Jurkat, Clone E6-1 (cell line): ENCODE data around the gene TMEM30B.

Source experiments
- DNase-seq: peaks from one replicate; pipeline ENCODE4 v3.0.0-alpha.2; 2011; ENCODE audit warnings: low read depth, low spot score
- H3K4me3 ChIP-seq: 2 replicates; pipeline ENCODE4 v1.5.1; 2011; ENCODE audit warnings: mild to moderate bottlenecking, low read length, control low read depth, moderate library complexity

Gene TMEM30B

GRCh38 chr14:61270714-61271113 lies 10.4 kb downstream of the TMEM30B start:
- no peak for DNase-seq
- H3K4me3 ChIP-seq: no peak overlapping the region

DNA sequence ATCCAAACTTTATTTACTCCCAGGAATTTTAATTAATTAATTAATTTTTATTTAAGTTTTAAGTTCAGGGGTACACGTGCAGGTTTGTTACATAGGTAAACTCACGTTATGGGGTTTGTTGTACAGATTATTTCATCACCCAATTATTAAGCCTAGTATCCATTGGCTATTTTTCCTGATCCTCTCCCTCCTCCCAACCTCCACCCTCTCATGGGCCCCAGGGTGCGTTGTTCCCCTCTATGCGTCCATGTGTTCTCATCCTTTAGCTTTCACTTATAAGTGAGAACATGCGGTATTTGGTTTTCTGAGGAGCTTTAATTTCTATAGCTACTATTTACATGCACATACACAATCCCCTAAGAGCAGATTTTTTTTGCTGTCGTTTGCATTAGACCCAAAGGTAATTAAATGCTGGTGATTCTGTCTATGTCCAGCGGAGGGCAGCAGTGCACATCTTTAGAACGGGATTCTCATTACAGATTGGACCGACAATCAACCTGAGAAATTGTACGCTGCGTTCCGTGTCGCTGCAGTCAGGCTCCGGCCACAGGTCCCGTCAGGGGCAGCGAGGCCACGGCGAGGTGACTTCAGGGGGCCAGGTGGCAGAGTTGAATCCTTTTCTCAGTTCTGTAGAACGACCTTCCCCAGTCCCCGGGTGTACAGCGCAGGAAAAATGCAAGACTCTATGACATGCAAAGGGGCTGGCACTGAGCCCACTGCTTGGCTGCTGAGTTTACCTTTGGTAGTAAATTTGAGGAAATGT lies 11.6 kb downstream of the TMEM30B start:
- peak overlapping the region; percentile 48 for H3K4me3 ChIP-seq
- peak; percentile 77 for DNase-seq

- no peak overlapping the region for H3K4me3 ChIP-seq
- no peak for DNase-seq
Measured at GRCh38 chr14:61268812-61269211, 12.3 kb downstream of the TMEM30B start.

DNA sequence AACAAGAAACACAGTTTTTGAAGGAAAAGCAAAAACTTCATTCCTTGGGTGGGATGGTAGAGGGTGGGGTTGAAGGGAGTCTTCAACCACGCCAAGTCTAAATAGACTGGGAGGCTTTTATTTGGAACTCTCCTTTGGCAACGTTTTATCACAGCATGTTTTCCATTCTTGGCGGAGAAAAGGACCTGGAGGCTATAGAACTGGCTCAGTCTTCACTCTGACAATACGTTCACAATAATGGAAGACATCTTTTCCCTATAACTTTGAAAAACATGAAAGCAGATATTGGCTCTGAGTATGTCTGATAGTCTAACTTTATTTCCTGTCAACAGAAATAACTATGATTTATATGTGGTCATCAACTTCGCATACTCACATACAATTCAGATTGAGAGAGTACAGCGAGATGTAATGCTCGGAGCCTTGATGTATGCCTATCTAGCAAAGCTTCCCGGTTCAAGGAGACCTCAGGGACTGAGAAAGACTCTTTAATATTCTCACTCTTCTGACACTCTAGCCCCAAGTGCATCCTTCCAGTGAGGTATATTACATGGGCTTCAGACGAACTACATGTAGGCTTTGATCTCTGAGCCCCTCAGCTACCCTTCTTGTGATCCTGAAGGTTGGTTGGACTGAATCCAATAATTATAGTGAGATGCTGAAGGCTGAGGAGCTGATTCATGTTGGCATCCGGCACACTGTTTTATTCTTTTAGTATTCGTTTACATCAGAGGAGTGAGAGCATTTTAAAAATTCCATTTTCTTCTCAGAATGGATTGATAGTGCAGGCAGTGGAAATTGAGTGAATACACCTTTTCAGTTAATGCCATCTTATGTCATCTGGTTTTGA lies 14.0 kb downstream of the TMEM30B start:
- no peak overlapping the region for H3K4me3 ChIP-seq
- no peak for DNase-seq

DNA sequence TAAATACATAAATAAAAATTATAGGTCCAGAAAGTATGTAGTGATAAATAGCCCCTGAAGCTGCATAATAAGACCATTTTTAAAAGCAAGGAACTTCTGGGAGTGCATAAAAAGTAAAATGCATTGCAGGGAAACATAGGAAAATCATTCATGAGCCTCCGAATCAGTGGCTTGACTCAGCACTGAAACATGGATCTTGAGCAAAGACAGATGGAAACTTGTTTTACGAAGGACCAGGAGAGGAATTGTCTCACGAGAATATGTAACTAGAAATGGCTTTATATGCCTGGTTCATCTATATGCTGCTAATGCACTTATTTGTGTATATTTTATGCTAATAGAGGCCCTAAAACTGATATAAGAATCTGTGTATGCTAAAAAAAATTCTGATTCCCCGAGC lies 14.7 kb downstream of the TMEM30B start:
- no peak for DNase-seq
- H3K4me3 ChIP-seq: no peak overlapping the region

GRCh38 chr14:61264651-61265050 lies 16.5 kb downstream of the TMEM30B start:
- DNase-seq: no peak
- no peak overlapping the region for H3K4me3 ChIP-seq

GRCh38 chr14:61264010-61264571 lies 17.0 kb downstream of the TMEM30B start:
- DNase-seq: no peak
- no peak overlapping the region for H3K4me3 ChIP-seq

DNA sequence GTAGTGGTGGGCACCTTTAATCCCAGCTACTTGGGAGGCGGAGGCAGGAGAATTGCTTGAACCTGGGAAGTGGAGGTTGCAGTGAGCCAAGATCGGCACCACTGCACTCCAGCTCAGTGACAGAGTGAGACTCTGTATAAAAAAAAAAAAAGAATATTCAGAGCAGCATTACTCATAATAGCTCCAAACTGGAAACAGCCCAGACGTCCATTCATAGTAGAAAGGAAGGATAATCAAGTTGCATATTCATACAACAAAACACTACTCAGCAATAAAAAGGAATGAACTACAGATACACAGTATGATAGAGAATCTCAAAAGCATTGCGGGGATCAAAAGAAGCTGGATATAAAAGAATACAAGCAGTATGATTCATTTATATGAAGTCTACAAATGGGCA lies 19.1 kb downstream of the TMEM30B start:
- no peak overlapping the region for H3K4me3 ChIP-seq
- DNase-seq: no peak

- DNase-seq: no peak
Measured at GRCh38 chr14:61260939-61261776, 20.0 kb downstream of the TMEM30B start.

GRCh38 chr14:61258985-61259384 lies 22.2 kb downstream of the TMEM30B start:
- H3K4me3 ChIP-seq: no peak overlapping the region
- no peak for DNase-seq

More at GRCh38 chr14:61260939-61261776, 20.0 kb downstream of the TMEM30B start:
- H3K4me3 ChIP-seq: no peak overlapping the region

GRCh38 chr14:61257469-61258057 lies 23.6 kb downstream of the TMEM30B start:
- no peak for DNase-seq
- no peak overlapping the region for H3K4me3 ChIP-seq

DNA sequence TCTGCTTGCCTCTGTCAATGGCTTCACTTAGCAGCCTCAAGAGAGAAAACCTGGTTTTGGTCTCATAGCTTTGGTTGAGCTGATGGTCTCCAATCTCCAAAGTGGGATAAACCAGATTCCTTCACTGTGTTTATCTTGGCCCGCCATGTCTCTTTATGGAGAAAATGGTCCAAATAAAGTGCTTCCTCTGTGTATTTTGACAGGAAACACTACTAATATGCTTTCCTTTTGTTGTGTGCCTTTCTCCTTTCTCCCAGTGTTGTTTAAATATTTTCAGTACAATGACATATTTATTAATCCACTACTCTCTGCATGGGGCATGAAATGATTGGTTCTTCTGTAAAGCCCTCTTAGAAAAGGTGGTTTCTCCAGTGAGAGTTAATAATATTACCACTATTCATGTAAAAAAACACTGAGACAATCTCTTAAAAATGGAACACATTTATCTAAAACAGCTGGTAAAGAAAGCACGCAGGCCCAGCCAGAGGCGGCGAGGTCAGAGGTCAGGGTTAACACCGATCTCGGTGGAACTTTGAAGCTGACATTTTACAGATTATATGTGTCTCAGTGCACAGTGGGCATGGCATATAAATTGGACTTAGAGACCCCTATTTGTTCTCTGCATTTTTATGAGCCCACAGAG lies 24.2 kb downstream of the TMEM30B start:
- no peak for DNase-seq
- H3K4me3 ChIP-seq: no peak overlapping the region

DNA sequence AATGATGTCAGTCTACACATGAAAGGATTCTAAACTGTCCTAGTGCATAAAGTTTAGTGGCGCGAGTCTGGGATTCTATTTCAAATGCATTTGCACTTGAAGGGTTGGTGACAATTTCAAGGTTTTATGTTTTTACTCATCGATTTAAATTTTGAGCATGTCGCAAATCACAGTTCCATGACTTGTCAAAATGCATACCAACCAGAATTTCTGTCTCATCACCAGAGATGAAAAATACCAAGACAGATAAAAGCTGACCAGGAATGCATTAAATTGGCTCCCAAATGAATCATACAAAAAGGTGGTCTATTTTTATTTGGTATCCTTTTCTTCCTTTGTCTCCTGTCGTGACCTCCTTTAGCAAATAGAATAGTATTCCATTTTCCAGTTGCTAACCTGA lies 25.2 kb downstream of the TMEM30B start:
- DNase-seq: no peak
- H3K4me3 ChIP-seq: no peak overlapping the region

DNA sequence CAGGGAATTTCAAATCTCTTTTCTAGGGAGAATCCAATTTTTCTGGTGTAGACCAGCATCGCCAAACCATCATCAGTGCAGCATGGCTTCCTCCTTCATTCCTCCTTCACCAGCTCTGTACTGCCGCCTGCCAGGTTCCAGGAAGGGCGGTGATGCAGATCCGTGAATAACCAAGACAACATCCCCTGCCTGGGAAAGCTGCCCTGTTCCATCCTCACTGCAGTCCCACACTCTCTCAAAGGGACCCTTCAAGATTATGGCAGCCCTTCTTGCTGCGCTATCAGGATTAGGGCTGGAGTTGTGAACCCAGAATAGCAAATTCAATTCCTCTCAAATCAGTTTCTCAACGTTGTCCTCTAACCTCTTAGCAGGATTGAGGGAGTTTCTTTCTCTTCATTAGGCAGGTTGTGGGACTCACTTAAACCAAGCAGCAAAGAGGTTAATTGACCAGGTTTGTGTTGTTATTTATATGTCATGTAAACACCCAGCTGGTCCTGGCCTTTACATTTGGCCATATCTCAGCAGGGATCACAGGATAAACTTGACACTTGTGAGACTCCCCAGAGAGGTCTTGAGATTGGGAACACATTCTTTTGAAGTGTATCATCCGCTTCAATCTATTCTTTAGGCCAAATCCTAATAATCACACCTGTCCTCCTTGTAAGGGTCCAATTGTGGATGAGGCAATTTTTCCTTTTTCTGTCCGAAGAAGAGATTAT lies 26.2 kb downstream of the TMEM30B start:
- no peak overlapping the region for H3K4me3 ChIP-seq
- no peak for DNase-seq

GRCh38 chr14:61253064-61253738 lies 27.9 kb downstream of the TMEM30B start:
- DNase-seq: no peak
- no peak overlapping the region for H3K4me3 ChIP-seq

DNA sequence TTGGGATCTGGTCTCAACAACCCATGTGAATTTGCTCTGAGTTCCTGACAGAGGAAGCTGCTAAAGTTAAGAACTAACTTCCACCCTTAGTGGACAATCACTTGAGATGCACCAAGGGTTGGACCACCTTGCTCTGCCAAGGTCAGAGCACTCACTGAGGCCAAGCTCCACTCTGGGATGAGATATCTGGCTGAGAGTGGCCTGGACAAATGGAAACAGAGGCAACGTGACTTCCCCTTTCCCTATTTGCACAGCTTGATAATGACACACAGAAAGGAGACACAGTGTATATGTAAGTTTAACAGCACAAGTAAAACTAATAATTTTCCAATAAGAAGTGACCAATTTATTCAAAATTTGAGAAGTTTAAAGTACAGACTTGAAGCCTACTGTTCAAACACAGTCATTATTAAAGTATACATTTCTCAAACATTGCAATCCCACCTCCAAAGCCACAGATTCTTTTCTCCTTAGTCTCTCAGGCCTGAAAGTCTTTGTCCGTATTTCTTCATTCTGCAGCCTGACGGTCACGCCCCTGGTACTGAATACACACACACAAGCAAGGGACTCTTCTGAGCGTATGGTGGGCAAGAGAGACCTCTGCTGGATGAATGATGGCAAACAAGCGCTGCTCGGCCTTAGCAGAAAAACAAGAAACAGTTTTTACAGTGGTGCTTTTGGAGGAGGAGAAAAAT lies 28.6 kb downstream of the TMEM30B start:
- H3K4me3 ChIP-seq: no peak overlapping the region
- peak; percentile 76 for DNase-seq

GRCh38 chr14:61250063-61250462 lies 31.1 kb downstream of the TMEM30B start:
- DNase-seq: no peak
- no peak overlapping the region for H3K4me3 ChIP-seq
